Prostate gland (tissue), 2 donors: ENCODE measurements around the gene ALKAL2.

Experiments
- CTCF ChIP-seq, 4 experiments: fragments of 200-600 bp in 2 of 4; fragments of 450-650 bp in 2 of 4; sonication (generic) in 2 of 4; IDR thresholded peaks; 1 replicate in 3 of 4; 2 replicates in 1 of 4; pipeline ENCODE4 v1.5.1; 2016 to 2019; ENCODE audit warnings: antibody characterized with exemption in 4 of 4, mild to moderate bottlenecking in 2 of 4, moderate library complexity in 2 of 4
- POLR2A ChIP-seq: fragments of 450-650 bp; IDR thresholded peaks from one replicate; pipeline ENCODE4 v1.6.1; 2016; ENCODE audit warnings: antibody characterized with exemption, mild to moderate bottlenecking
- POLR2AphosphoS5 ChIP-seq: sonication (generic); formaldehyde crosslinking; IDR thresholded peaks from one replicate; pipeline ENCODE4 v1.6.1; 2017; ENCODE audit warnings: antibody characterized with exemption

- TF ChIP-seq CTCF (IDR thresholded peaks at IDR 0.05) = no peak
- TF ChIP-seq POLR2AphosphoS5 = no peak
- no peak for TF ChIP-seq POLR2A
Measured at GRCh38 chr2:274503-274902, 13.4 kb downstream of the ALKAL2 start.
